Activated CD4-positive, CD25-positive, alpha-beta regulatory T cell treated with anti-CD3 and anti-CD28 coated beads, Interleukin-2, amount 50 U/mL, for 24 hours (primary cell): ENCODE results near the gene TSHR.
"Not testable (repeated sequence)": the region's sequence is repeated elsewhere in the genome, so short reads cannot be mapped to it uniquely, and the experiment has no call there.

ENCODE experiments used
- ATAC-seq, 2 donors: fragments of 150-1000 bp; cut with Tn5 transposase; one replicate each; pipeline ENCODE4 v1.10.0; 2021; ENCODE audit warnings: mild to moderate bottlenecking in 1 of 2, moderate library complexity in 1 of 2

Gene TSHR

DNA sequence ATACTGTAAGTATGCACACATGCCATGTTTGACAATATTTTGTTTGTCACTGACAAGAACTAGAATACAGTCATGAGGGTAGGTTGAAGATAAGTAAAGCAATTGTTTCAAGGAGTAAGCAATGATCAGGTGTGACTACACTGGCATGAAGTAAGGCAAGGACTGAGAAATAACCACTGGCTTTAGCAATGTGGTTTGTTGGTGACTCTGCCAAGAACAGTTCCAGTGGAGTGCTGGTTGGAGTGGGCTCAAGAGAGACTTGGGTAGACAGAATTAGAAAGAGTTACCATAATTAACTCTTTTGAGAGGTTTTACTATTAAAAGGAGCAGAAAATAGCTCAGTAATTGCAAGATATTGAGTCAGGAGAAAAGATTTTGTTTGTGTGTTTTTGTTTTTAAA lies 135.7 kb downstream of the TSHR start:
- ATAC-seq = no peak

- ATAC-seq = no peak
These were observed 136.2 kb downstream of the TSHR start for GRCh38 chr14:81091660-81092059.

DNA sequence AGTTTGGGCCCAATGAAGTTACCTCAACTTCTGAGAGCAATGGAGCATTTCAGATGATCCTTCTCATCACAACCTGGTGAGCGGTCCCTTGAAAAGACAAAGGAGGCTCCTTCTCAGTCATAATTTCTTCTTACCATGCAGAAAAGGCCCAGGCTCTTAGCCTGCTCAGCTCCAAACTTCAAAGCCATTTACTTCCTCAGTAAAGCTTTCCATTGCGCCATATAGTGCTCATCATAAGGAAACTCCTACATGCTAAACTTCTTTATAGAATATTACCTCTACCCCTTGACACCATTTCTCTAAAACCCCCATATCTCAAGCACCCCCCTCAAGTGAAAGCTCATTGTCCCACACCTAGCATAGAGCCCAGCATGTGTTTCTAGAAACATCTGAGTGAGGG lies 138.2 kb downstream of the TSHR start:
- ATAC-seq = no peak

DNA sequence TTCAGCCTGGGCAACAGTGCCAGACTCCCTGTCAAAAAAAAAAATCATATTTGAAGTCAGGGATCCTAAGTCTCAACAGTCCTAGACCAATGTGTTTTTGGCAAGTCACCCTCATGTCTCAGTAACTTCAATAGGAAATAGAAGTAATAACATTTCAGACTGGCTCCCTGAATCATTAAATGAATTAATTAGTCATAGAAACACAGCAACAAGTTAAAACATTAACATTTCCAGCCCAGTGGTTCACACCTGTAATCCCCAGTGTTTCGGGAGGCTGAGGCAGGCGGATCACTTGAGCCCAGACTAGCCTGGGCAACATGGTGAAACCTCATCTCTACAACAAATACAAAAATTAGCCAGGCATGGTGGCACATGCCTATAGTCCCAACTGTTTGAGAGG lies 140.1 kb downstream of the TSHR start:
- ATAC-seq = no peak

DNA sequence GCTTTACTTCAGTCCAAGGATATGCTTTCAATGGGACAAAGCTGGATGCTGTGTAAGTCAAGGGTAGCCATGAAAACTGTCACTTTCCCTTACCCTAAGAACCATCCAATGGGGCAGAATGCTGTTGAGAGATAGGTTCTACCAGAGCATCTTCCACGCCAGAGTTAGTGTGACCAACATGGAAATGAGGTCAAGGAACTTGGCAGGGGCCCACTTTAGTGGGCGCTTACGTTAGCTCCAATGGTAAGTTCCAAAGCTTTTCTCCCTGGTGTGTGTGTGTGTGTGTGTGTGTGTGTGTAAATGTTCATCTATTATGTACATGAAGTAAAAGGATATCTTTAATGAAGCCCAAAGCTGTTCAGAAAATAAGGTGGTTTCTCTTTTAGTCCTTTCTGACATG lies 141.2 kb downstream of the TSHR start:
- no peak for ATAC-seq

DNA sequence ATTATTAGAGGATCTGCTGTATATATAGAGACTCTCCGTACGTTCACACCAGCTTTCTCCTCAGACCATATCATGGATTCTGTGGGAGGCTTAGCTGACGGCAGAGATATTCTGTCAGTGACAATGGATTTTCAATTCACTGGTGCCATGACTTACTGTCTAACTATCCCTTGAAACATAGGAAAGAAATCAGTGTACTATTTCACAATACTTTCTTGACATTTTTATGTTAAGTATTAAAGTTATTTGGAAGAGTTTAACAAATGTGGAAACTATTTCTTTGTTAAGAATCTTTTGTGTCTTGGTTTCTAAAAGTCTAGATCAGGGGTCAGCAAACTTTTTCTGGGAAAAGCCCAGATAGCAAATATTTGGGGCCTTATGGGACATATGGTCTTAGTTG lies 146.8 kb downstream of the TSHR start:
- no peak for ATAC-seq

- no peak for ATAC-seq
These were observed 148.0 kb downstream of the TSHR start for GRCh38 chr14:81103443-81103842.

GRCh38 chr14:81105378-81105777 lies 150.0 kb downstream of the TSHR start:
- ATAC-seq = no peak

DNA sequence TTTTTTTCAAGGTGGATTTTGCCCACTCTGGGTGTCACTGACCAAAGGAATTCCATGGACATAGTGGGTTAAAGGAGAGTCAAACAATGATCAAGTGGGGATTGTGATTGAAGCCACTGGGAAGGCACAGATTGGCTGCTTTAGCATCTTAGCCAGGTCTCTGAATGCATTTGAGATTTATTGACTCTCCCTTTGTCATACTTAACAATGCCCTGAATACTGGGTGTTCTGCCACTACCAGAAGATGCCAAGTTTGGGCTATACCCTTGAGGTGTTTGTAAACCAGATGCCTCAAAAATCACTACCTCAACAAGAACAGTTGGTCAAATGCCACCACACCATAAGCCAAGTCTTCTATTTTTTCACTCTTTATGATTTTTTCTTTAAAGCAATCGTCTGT lies 150.5 kb downstream of the TSHR start:
- ATAC-seq = no peak

DNA sequence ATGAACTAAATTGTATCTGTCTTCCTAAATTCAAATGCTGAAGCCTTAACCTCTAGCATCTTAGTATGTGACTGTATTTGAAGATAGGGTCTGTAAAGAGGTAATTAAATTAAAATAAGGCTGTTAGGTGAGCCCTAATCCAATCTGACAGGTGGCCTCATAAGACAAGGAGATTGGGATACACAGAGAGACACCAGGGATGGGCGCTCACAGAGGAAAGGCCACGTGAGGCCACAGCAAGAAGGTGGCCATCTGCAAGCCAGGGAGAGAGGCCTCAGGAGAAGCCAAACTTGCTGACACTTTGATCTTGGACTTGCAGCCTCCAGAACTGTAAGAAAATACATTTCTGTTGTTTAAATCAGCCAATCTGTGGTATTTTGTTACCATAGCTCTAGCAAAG lies 154.8 kb downstream of the TSHR start:
- no peak for ATAC-seq

- no peak for ATAC-seq
These were observed 157.8 kb downstream of the TSHR start for GRCh38 chr14:81113176-81113575.

DNA sequence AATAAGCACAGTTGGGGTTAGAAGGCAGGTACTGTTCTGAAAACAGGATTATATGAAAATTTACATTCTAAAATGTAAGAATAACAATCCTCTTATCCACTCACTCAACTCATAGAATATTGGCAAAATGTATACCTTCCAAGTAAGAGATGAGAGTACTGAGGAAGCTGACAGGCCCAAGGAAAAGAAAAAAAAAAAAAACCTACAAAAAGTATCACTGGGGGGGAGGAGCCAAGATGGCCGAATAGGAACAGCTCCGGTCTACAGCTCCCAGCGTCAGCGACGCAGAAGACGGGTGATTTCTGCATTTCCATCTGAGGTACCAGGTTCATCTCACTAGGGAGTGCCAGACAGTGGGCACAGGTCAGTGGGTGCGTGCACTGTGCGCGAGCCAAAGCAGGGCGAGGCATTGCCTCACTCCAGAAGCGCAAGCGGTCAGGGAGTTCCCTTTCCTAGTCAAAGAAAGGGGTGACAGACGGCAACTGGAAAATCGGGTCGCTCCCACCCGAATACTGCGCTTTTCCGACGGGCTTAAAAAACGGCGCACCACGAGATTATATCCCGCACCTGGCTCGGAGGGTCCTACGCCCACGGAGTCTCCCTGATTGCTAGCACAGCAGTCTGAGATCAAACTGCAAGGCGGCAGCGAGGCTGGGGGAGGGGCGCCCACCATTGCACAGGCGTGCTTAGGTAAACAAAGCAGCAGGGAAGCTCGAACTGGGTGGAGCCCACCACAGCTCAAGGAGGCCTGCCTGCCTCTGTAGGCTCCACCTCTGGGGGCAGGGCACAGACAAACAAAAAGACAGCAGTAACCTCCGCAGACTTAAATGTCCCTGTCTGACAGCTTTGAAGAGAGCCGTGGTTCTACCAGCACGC lies 158.8 kb downstream of the TSHR start:
- ATAC-seq = not testable (repeated sequence)

DNA sequence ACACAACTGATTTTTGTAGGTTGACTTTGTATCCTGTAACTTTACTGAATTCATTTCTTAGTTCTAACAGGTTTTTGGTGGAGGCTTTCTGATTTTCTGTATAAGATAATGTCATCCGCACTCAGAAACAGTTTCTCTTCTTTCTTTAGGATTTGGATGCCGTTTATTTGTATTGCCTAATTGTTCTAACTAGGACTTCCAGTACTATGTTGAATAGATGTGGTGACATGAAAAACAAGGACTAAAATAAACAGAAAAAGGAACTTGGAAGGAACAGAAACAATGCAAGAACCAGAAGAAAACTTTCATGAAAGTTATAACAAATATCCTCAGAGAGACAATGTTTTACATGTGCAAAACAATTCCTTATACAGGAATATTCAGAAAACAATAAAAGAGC lies 165.1 kb downstream of the TSHR start:
- no peak for ATAC-seq

DNA sequence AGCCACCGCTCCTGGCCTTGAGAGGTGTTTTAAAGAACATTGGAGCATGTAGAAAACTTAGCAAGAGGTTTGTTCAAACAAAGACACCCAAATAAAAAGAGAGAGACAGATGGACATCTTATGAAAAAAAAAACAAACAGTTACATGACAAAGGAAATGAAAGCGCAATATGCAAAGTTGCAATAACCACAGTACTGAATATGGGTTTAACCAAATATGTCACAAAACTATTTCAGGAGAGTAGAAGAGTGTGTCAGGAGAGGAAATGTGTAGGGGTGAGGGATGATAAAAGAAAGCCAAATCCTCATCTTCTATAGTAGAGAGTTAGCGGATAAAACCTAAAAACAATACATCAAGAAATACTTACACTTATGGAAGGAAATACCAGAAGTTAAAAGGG lies 166.9 kb downstream of the TSHR start:
- ATAC-seq = no peak

- no peak for ATAC-seq
These were observed 168.4 kb downstream of the TSHR start for GRCh38 chr14:81123811-81124210.

GRCh38 chr14:81125536-81125935 lies 170.1 kb downstream of the TSHR start:
- ATAC-seq = no peak

DNA sequence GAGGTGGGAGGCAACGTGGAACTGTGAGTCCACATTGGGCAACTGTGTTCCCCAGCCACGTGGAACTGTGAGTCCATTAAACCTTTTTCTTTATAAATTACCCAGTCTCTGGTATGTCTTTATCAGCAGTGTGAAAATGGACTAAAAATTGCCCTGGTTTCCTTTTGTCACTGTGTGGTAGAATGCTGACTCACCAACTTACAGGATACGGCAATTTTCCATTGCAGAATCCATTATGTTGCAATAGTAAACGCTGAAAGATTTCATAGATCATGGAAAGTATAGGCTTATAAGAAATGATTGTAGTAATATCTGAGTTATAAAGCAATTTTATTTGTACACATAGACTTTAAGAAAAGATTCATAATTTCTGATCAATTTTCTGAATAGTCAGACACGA lies 172.4 kb downstream of the TSHR start:
- no peak for ATAC-seq

DNA sequence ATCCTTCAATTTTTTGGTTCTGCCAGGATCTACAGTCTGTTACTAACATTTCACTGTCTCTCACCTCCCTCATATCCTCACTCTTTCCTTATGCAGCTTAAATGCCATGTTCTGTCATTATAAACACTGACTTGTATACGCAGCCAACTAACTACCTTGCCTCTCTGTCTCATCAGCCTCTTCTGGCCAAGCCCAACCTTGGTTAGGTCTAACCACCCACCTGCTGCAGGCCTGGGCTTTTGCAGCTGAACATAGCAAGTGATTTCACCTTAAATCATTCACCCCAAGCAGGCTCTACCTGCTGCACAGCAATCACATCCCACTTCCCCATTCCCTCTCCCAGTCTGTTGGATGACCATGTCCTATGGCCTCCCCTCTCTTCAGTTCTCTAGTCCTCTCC lies 173.8 kb downstream of the TSHR start:
- no peak for ATAC-seq

DNA sequence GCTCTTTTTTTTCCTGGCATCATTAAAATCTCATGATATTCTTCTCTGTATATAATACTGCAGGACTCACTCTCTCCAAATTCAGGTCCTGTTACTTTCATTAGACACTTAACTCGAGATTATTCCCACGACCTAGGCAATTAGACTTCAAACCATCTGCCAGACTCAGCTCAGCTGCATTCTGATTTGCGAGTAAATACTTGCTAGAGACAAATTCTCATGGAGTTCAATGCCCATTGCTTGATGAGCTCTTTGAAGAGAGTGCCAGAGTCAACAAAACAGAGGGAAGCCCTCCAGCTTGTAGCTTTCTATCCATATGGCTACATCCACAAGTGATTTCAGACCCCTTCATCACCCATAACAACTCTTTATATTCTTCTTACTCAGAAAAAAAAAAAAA lies 177.0 kb downstream of the TSHR start:
- ATAC-seq = no peak

GRCh38 chr14:81133400-81133799 lies 178.0 kb downstream of the TSHR start:
- ATAC-seq = no peak

GRCh38 chr14:81137316-81137715 lies 181.9 kb downstream of the TSHR start:
- no peak for ATAC-seq

DNA sequence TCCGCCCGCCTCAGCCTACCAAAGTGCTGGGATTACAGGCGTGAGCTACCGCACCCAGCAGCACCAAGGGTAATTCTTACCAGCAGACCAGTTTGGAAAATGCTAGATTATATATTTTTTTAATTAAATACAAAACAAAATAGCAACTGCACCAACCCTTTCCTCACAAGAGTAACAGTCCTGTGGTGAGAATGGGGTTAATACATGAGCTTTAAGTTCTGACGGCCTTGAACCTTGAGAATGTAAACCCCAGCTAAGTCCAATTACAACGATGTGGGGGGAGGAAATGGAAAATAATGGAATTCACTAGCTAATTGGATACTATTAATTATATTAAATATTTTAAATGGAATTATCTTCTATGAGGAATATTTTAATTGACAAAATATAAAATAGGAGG lies 183.0 kb downstream of the TSHR start:
- no peak for ATAC-seq

- no peak for ATAC-seq
These were observed 186.0 kb downstream of the TSHR start for GRCh38 chr14:81141426-81141825.

- ATAC-seq = no peak
These were observed 188.4 kb downstream of the TSHR start for GRCh38 chr14:81143793-81144192.
